ENCODE results near the gene DUSP1. TPM values are rescaled to one million over a fixed set of nuclear protein-coding genes. Genes with fewer than 3 reads are reported as not detected.

The DUSP1 gene
- total and polyA plus RNA-seq, 2 of the 13 experiments (the other 11 are each of a cell fraction or from before 2014, with no cell fraction given) = 27.1 to 55.5 TPM

- TF ChIP-seq ATF6 (CRISPR knock-in tag; conservative IDR thresholded peaks at IDR 0.05) = no peak
- no peak for TF ChIP-seq ZNF3 (CRISPR knock-in tag; IDR thresholded peaks at IDR 0.05)
- TF ChIP-seq BRF2 (CRISPR knock-in tag; IDR thresholded peaks at IDR 0.05) = no peak
- TF ChIP-seq ZNF703 (CRISPR knock-in tag; IDR thresholded peaks at IDR 0.05; ENCODE audit: borderline replicate concordance) = no peak
- no peak for TF ChIP-seq SNAI1 (CRISPR knock-in tag; IDR thresholded peaks at IDR 0.05; ENCODE audit: borderline replicate concordance)
- no peak for TF ChIP-seq KAT2B (IDR thresholded peaks at IDR 0.05; ENCODE audit: borderline replicate concordance, low read depth, low read length)
- no peak for TF ChIP-seq BRD4 (CRISPR knock-in tag; IDR thresholded peaks at IDR 0.05)
- TF ChIP-seq ZNF12 (CRISPR knock-in tag; IDR thresholded peaks at IDR 0.05) = no peak
- TF ChIP-seq JDP2 (CRISPR knock-in tag; IDR thresholded peaks at IDR 0.05; ENCODE audit: borderline replicate concordance) = no peak
- TF ChIP-seq TIGD3 (CRISPR knock-in tag; IDR thresholded peaks at IDR 0.05; ENCODE audit: borderline replicate concordance) = no peak
- TF ChIP-seq NFYB (CRISPR knock-in tag; IDR thresholded peaks at IDR 0.05) = no peak
- no peak for TF ChIP-seq TCF12 (IDR thresholded peaks at IDR 0.05)
- TF ChIP-seq TCF12 (CRISPR knock-in tag; IDR thresholded peaks at IDR 0.05) = no peak
- peak; percentile 13 for TF ChIP-seq ZNF18 (CRISPR knock-in tag; IDR thresholded peaks at IDR 0.05; ENCODE audit: insufficient replicate concordance)
- no peak for TF ChIP-seq ZNF354B (CRISPR knock-in tag; IDR thresholded peaks at IDR 0.05)
- no peak for TF ChIP-seq CCAR2 (optimal IDR thresholded peaks at IDR 0.05; ENCODE audit: low read depth, low read length)
- 0 out of 2 replicates have a peak, but pooled peaks have one; percentile 20 for TF ChIP-seq SP140L (CRISPR knock-in tag; IDR thresholded peaks at IDR 0.05; ENCODE audit: borderline replicate concordance)
- no peak for TF ChIP-seq ZBTB49 (CRISPR knock-in tag; IDR thresholded peaks at IDR 0.05; ENCODE audit: borderline replicate concordance)
- TF ChIP-seq NFYC (CRISPR knock-in tag; IDR thresholded peaks at IDR 0.05) = no peak
- no peak for TF ChIP-seq TBX2 (CRISPR knock-in tag; IDR thresholded peaks at IDR 0.05; ENCODE audit: borderline replicate concordance)
- TF ChIP-seq ZNF383 (CRISPR knock-in tag; IDR thresholded peaks at IDR 0.05; ENCODE audit: borderline replicate concordance) = no peak
- no peak for TF ChIP-seq KLF15 (CRISPR knock-in tag; IDR thresholded peaks at IDR 0.05; ENCODE audit: borderline replicate concordance)
These were observed 36.1 kb upstream of the DUSP1 start (continued) for GRCh38 chr5:172806897-172807672.
